ENCODE data around the gene TSFM.

TSFM gene

DNA sequence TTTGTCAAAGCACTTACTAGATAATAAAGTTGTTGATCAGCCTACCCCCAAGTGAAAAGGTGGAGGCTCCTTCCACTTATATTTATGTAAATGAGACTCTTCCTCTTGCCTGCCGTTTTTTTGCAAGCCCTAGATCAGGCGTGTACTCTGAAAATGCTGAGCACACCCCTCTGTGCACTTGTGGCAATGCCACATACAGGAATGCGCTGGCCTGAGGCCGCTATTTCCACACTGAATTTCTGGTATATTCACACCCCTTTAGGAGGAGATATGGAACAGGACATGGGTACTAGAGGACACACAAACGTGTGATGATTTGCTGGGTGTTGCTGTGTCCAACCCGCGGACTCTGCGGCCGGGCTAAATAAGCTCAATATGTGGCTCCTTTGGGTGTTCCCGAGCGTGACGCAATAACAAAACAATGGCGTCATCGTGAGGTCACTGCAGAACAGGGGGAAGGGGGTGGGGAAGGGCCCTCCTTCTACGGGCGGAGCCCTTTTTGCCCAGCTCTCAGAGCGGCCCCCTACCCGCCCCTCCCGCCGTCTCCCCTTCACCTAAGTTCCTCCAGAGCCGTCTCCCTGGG is 38.3 kb upstream of the TSFM start (continued):
- TF ChIP-seq, protein P1, sequence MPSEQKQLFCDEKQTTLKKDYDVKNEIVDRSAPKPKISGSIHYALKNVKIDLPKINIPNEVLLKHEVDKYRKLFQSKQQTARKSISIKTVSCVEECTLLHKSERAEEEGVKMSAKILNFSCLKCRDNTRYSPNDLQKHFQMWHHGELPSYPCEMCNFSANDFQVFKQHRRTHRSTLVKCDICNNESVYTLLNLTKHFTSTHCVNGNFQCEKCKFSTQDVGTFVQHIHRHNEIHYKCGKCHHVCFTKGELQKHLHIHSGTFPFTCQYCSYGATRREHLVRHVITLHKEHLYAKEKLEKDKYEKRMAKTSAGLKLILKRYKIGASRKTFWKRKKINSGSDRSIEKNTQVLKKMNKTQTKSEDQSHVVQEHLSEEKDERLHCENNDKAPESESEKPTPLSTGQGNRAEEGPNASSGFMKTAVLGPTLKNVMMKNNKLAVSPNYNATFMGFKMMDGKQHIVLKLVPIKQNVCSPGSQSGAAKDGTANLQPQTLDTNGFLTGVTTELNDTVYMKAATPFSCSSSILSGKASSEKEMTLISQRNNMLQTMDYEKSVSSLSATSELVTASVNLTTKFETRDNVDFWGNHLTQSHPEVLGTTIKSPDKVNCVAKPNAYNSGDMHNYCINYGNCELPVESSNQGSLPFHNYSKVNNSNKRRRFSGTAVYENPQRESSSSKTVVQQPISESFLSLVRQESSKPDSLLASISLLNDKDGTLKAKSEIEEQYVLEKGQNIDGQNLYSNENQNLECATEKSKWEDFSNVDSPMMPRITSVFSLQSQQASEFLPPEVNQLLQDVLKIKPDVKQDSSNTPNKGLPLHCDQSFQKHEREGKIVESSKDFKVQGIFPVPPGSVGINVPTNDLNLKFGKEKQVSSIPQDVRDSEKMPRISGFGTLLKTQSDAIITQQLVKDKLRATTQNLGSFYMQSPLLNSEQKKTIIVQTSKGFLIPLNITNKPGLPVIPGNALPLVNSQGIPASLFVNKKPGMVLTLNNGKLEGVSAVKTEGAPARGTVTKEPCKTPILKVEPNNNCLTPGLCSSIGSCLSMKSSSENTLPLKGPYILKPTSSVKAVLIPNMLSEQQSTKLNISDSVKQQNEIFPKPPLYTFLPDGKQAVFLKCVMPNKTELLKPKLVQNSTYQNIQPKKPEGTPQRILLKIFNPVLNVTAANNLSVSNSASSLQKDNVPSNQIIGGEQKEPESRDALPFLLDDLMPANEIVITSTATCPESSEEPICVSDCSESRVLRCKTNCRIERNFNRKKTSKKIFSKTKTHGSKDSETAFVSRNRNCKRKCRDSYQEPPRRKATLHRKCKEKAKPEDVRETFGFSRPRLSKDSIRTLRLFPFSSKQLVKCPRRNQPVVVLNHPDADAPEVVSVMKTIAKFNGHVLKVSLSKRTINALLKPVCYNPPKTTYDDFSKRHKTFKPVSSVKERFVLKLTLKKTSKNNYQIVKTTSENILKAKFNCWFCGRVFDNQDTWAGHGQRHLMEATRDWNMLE (tag by site-specific recombination; conservative IDR thresholded peaks at IDR 0.05; ENCODE audit: low read depth): no peak
- TF ChIP-seq ZNF600 (tag by site-specific recombination; IDR thresholded peaks at IDR 0.05) (peak; percentile 22; the same call in 1 of the 2 replicates), ZSCAN23 (tag by site-specific recombination; IDR thresholded peaks at IDR 0.05) (no peak), ZSCAN16 (tag by site-specific recombination; IDR thresholded peaks at IDR 0.05) (no peak), ZNF10 (tag by site-specific recombination; IDR thresholded peaks at IDR 0.05) (0 out of 2 replicates have a peak, but pooled peaks have one; percentile 27), ZNF302 (tag by site-specific recombination; IDR thresholded peaks at IDR 0.05; ENCODE audit: low read depth) (no peak), ZNF157 (tag by site-specific recombination; IDR thresholded peaks at IDR 0.05) (no peak), REPIN1 (tag by site-specific recombination; IDR thresholded peaks at IDR 0.05; ENCODE audit: low read depth) (no peak), ZNF747 (tag by site-specific recombination; IDR thresholded peaks at IDR 0.05) (no peak), ZNF510 (tag by site-specific recombination; IDR thresholded peaks at IDR 0.05; ENCODE audit: insufficient replicate concordance) (no peak), ZNF292 (tag by site-specific recombination; IDR thresholded peaks at IDR 0.05; ENCODE audit: borderline replicate concordance, low read depth) (peak; percentile 27; the same call in 1 of the 2 replicates), ZNF654 (tag by site-specific recombination; IDR thresholded peaks at IDR 0.05; ENCODE audit: low read depth) (no peak), GFI1B (tag by site-specific recombination; IDR thresholded peaks at IDR 0.05) (no peak), ZNF174 (tag by site-specific recombination; IDR thresholded peaks at IDR 0.05) (no peak), RBAK (tag by site-specific recombination; IDR thresholded peaks at IDR 0.05) (no peak), ZNF624 (tag by site-specific recombination; IDR thresholded peaks at IDR 0.05) (no peak), ZNF621 (tag by site-specific recombination; IDR thresholded peaks at IDR 0.05) (no peak), ZNF558 (tag by site-specific recombination; IDR thresholded peaks at IDR 0.05) (peak; percentile 50; the same call in 1 of the 2 replicates)
- TF ChIP-seq, protein P2, sequence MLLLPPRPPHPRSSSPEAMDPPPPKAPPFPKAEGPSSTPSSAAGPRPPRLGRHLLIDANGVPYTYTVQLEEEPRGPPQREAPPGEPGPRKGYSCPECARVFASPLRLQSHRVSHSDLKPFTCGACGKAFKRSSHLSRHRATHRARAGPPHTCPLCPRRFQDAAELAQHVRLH (tag by site-specific recombination; IDR thresholded peaks at IDR 0.05): peak; percentile 54; the same call in 1 of the 2 replicates

DNA sequence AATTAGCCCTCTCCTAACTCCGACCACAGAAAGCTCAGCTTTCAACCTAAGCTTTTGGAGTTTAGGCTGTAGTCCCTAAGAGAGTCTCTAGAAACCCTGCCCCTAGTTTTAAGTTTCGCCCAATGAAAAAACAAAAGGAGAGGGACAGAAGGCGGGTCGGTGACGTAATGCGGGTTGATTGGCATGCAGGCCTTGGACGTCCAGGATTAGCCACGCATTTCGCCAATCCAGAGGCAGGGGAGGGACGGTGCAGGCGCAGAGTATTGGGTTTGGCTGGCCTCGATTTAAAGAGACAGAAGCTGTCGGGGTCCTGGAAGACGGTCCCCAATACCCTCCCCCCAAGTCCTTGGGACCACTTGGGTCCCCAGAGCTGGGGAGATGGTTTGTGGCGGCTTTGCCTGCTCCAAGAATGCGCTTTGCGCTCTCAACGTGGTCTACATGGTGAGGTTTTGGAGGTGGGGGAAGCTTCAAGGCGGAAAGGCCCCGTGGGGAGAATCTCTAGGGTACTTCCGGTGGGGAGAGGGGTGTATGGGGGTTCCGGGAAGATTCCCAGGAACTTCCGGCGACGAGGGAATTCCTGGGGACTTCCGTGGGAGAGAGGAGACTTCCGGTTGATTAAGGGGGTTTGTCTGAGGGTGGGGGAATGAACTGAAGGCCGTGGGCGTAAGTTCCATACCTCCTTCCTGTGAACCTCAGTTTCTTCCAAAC is 37.7 kb upstream of the TSFM start, which contains the start of gene TSPAN31:
Gene TSPAN31 (plus strand): TSS at position 263 of the 708 bp plus-strand sequence. CDS start 116 bp downstream, at position 379.
- Histone ChIP-seq H3K4me1 (ENCODE audit: control insufficient read depth, insufficient read depth, low read length) (0 out of 2 replicates have a peak, but pooled peaks cover 2% of the 10 kb centered on the region), H3K36me3 (ENCODE audit: control insufficient read depth in 2 of 2, insufficient read depth in 1 of 2, low read length in 2 of 2) (peaks cover 13 to 41% of the 10 kb centered on the region in 2 experiments), H3K4me3 (ENCODE audit: low read depth, low read length) (peak within 1 kb of the TSS; percentile 69), H3K9me3 (ENCODE audit: control insufficient read depth, insufficient read depth, low read depth, low read length) (no peaks in the 10 kb centered on the region), H3K27ac (ENCODE audit: extremely low read depth, low read depth, low read length) (peak within 1 kb of the TSS; percentile 80)
- CTCF ChIA-PET: interaction anchor here (1.0 to 2.7 kb wide), 4 partner anchors 11 to 286 kb away, joined by 3 to 22 read pairs (median 5); no protein-coding TSS in a partner anchor
- POLR2A ChIA-PET: interaction anchor here (0.7 to 2.4 kb wide), 16 partner anchors 8 to 222 kb away, joined by 3 to 15 read pairs (median 5); partner anchors contain the start of genes CYP27B1, EEF1AKMT3, METTL1 and TSFM
- TF ChIP-seq ZNF335 (tag by site-specific recombination; conservative IDR thresholded peaks at IDR 0.05): peak; percentile 84
- no peak for TF ChIP-seq ZNF621 (tag by site-specific recombination; IDR thresholded peaks at IDR 0.05)
- 0 out of 2 replicates have a peak, but pooled peaks have one; percentile 41 for TF ChIP-seq ZFP3 (tag by site-specific recombination; IDR thresholded peaks at IDR 0.05; ENCODE audit: low read depth)
- no peak for TF ChIP-seq ZNF350 (tag by site-specific recombination; IDR thresholded peaks at IDR 0.05)
- TF ChIP-seq ZNF2 (tag by site-specific recombination; IDR thresholded peaks at IDR 0.05): no peak; the same call in 1 of the 2 replicates
- TF ChIP-seq ZNF184 (tag by site-specific recombination; IDR thresholded peaks at IDR 0.05): no peak
- TF ChIP-seq ZNF140 (tag by site-specific recombination; IDR thresholded peaks at IDR 0.05): no peak
- no peak for TF ChIP-seq GLI2 (tag by site-specific recombination; IDR thresholded peaks at IDR 0.05; ENCODE audit: borderline replicate concordance, low read depth)
- TF ChIP-seq EGR2 (tag by site-specific recombination; IDR thresholded peaks at IDR 0.05; ENCODE audit: low read depth): peak; percentile 61
- TF ChIP-seq ZNF473 (tag by site-specific recombination; IDR thresholded peaks at IDR 0.05): no peak
- TF ChIP-seq ZBTB20 (tag by site-specific recombination; IDR thresholded peaks at IDR 0.05): peak; percentile 43
- no peak for TF ChIP-seq ZNF37A (tag by site-specific recombination; IDR thresholded peaks at IDR 0.05)

Data from HEK293 (cell line).